Measurements from ENCODE around the gene CLRN1. TPM values are rescaled to one million over a fixed set of nuclear protein-coding genes. Genes with fewer than 3 reads are reported as not detected.

The CLRN1 gene
- total and polyA plus RNA-seq, 2 experiments from 2014 or later: 0.45 to 0.69 TPM

- TF ChIP-seq, protein P1, sequence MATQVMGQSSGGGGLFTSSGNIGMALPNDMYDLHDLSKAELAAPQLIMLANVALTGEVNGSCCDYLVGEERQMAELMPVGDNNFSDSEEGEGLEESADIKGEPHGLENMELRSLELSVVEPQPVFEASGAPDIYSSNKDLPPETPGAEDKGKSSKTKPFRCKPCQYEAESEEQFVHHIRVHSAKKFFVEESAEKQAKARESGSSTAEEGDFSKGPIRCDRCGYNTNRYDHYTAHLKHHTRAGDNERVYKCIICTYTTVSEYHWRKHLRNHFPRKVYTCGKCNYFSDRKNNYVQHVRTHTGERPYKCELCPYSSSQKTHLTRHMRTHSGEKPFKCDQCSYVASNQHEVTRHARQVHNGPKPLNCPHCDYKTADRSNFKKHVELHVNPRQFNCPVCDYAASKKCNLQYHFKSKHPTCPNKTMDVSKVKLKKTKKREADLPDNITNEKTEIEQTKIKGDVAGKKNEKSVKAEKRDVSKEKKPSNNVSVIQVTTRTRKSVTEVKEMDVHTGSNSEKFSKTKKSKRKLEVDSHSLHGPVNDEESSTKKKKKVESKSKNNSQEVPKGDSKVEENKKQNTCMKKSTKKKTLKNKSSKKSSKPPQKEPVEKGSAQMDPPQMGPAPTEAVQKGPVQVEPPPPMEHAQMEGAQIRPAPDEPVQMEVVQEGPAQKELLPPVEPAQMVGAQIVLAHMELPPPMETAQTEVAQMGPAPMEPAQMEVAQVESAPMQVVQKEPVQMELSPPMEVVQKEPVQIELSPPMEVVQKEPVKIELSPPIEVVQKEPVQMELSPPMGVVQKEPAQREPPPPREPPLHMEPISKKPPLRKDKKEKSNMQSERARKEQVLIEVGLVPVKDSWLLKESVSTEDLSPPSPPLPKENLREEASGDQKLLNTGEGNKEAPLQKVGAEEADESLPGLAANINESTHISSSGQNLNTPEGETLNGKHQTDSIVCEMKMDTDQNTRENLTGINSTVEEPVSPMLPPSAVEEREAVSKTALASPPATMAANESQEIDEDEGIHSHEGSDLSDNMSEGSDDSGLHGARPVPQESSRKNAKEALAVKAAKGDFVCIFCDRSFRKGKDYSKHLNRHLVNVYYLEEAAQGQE (IDR thresholded peaks at IDR 0.05; ENCODE audit: unreplicated experiment): no peak
- TF ChIP-seq POLR2AphosphoS5 (IDR thresholded peaks at IDR 0.05; ENCODE audit: low read depth): no peak
- TF ChIP-seq ETS1 (IDR thresholded peaks at IDR 0.05): no peak
- no peak for TF ChIP-seq ZNF331 (CRISPR knock-in tag; IDR thresholded peaks at IDR 0.05; ENCODE audit: low read depth)
- TF ChIP-seq JUNB (IDR thresholded peaks at IDR 0.05; ENCODE audit: unreplicated experiment): no peak
- no peak for TF ChIP-seq EZH2 (IDR thresholded peaks at IDR 0.05; ENCODE audit: low read depth, unreplicated experiment)
- no peak for TF ChIP-seq ZNF114 (CRISPR knock-in tag; IDR thresholded peaks at IDR 0.05)
- TF ChIP-seq NANOG (IDR thresholded peaks at IDR 0.05; ENCODE audit: borderline replicate concordance): no peak
Observed at GRCh38 chr3:150975086-150975991, 2.8 kb upstream of the CLRN1 start (continued).

GRCh38 chr3:150970665-150971324 lies 1.7 kb downstream of the CLRN1 start:
- peak overlapping the region; percentile 54 for H3K4me2 ChIP-seq
- H2AFZ ChIP-seq: no peak overlapping the region
- H3K4me3 Mint-ChIP-seq: peak overlapping the region; percentile 44

More at GRCh38 chr3:150970665-150971324, 1.7 kb downstream of the CLRN1 start:
- Mint-ChIP-seq H3K36me3 (ENCODE audit: low read depth) (no peaks in the 10 kb centered on the region), H3K27me3 (ENCODE audit: insufficient read depth, low read depth, poor library complexity) (peaks cover 2% of the 10 kb centered on the region), H3K4me1 (peaks cover 50% of the 10 kb centered on the region), H3K9me3 (no peaks in the 10 kb centered on the region), H3K27ac (peak overlapping the region; percentile 63)
- peak overlapping the region; percentile 6; the same call in 1 of the 2 replicates for H3K4me3 ChIP-seq
- no peaks in the 10 kb centered on the region for H4K20me1 ChIP-seq (replicated peaks; ENCODE audit: insufficient read depth)
- ATAC-seq (no peak), DNase-seq (ENCODE audit: low spot score) (no peak)
- peak overlapping the region; percentile 46 for H3K27ac ChIP-seq (ENCODE audit: low read depth)
- peaks cover 58% of the 10 kb centered on the region for H3K4me1 ChIP-seq (ENCODE audit: insufficient read depth)
- no peak for TF ChIP-seq ZNF114 (CRISPR knock-in tag; IDR thresholded peaks at IDR 0.05)
- TF ChIP-seq NANOG (IDR thresholded peaks at IDR 0.05; ENCODE audit: borderline replicate concordance): peak; percentile 44; the same call in 1 of the 2 replicates
- no peaks in the 10 kb centered on the region for H3K79me2 ChIP-seq (replicated peaks; ENCODE audit: insufficient read depth)
- no peaks in the 10 kb centered on the region for H3K9me2 ChIP-seq (ENCODE audit: insufficient read depth)
- no peaks in the 10 kb centered on the region for H3K27me3 ChIP-seq (ENCODE audit: insufficient read depth)
- H3F3A ChIP-seq (replicated peaks; ENCODE audit: low read depth): no peaks in the 10 kb centered on the region
- H3K36me3 ChIP-seq (ENCODE audit: insufficient read depth): no peaks in the 10 kb centered on the region
